ENCODE data around the gene PSMF1. TPM values are rescaled to one million over a fixed set of nuclear protein-coding genes. Genes with fewer than 3 reads are reported as not detected.

The PSMF1 gene
- total and polyA plus RNA-seq, 9 of the 15 experiments (the other 6 are each of a cell fraction or from before 2014, with no cell fraction given): 8.5 to 192 (median 33.2) TPM

DNA sequence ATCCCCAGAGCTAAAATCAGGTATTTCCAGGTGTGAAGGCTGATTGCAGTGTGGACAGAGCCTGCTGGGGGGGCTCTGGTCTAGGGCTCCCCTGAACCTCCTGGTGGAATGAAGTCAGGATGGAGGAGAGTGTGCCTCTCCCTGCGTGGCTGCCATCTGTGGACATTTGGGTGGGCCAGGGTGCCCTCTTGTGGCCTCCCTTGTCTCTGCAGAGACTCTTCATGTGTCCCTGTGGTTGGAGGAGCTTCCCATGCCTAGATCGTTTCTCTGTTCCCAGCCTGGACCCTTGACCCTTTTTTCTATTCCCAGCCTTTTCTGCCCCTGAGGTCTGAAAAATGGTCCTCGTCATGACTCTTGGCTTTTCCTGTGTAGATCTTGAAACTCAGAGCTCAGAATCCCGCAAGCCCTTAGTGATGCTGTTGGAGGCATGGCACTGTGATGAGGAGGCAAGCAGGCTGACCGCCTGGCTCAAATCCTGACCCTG lies 9.9 kb upstream of the PSMF1 start:
- no peaks in the 10 kb centered on the region for H3K9me1 ChIP-seq (ENCODE audit: control insufficient read depth, insufficient read depth, low read length)
- H3K4me3 ChIP-seq: no peak overlapping the region
- DNase-seq (ENCODE audit: extremely low read depth in 1 of 4, low spot score in 3 of 4): peak; percentile 52 to 66 (median 56)
- POLR2A ChIA-PET: interaction anchor here (0.6 to 0.7 kb wide), 2 partner anchors 13 to 293 kb away, joined by 3 to 4 read pairs; no protein-coding TSS in a partner anchor
- H3K36me3 ChIP-seq (ENCODE audit: control insufficient read depth, insufficient read depth, low read length): no peaks in the 10 kb centered on the region
- in situ Hi-C loops (cut with MboI) (no loop called here), intact Hi-C loops (cut with micrococcal nuclease) (loop anchor here (2.0 kb wide), 1 partner anchor 292 kb away; no protein-coding TSS in a partner anchor)
- H3K27me3 ChIP-seq (ENCODE audit: control insufficient read depth in 2 of 2, insufficient read depth in 2 of 2, low read length in 2 of 2): no peaks in the 10 kb centered on the region
- WGBS (ENCODE audit: insufficient coverage, low coverage, missing lambda C conversion rate): 32% methylated on average over 4 of the region's 5 CpGs
- H3K4me2 ChIP-seq (ENCODE audit: insufficient read depth, low read length): no peak overlapping the region
- no peak overlapping the region for H2AFZ ChIP-seq (ENCODE audit: low read depth, low read length)
- no TSS peak for BruUV-seq (replicated peaks)
- no peaks in the 10 kb centered on the region for H3K79me2 ChIP-seq (ENCODE audit: control insufficient read depth, insufficient read depth, low read length)
- H3K27ac ChIP-seq (ENCODE audit: extremely low read depth, low read depth, low read length): no peak overlapping the region
- FAIRE-seq: peak; percentile 84
- H4K20me1 ChIP-seq (replicated peaks; ENCODE audit: control insufficient read depth, insufficient read depth, low read length): no peaks in the 10 kb centered on the region
- ATAC-seq: peak; percentile 94
- H3K9me3 ChIP-seq (replicated peaks; ENCODE audit: control insufficient read depth, insufficient read depth, low read depth, low read length): no peaks in the 10 kb centered on the region
- CTCF ChIA-PET (ENCODE audit: low intra/inter-chr PET ratio): interaction anchor here (0.6 to 2.3 kb wide), 2 partner anchors 73 to 292 kb away, joined by 3 to 18 read pairs; no protein-coding TSS in a partner anchor
- no peak overlapping the region for H3K9ac ChIP-seq (ENCODE audit: insufficient read depth in 1 of 2, low read depth in 2 of 2, low read length in 2 of 2)
- H3K4me1 ChIP-seq (replicated peaks in 1 of 2; ENCODE audit: control insufficient read depth in 2 of 2, insufficient read depth in 2 of 2, low read length in 2 of 2): no peaks in the 10 kb centered on the region; a peak in 1 of 5 replicates
- no peak for TF ChIP-seq ZNF175 (CRISPR knock-in tag; IDR thresholded peaks at IDR 0.05; ENCODE audit: low read depth)
- TF ChIP-seq CBX3 (IDR thresholded peaks at IDR 0.05; ENCODE audit: borderline replicate concordance in 1 of 2, low read length in 2 of 2): no peak
- TF ChIP-seq, protein P1, sequence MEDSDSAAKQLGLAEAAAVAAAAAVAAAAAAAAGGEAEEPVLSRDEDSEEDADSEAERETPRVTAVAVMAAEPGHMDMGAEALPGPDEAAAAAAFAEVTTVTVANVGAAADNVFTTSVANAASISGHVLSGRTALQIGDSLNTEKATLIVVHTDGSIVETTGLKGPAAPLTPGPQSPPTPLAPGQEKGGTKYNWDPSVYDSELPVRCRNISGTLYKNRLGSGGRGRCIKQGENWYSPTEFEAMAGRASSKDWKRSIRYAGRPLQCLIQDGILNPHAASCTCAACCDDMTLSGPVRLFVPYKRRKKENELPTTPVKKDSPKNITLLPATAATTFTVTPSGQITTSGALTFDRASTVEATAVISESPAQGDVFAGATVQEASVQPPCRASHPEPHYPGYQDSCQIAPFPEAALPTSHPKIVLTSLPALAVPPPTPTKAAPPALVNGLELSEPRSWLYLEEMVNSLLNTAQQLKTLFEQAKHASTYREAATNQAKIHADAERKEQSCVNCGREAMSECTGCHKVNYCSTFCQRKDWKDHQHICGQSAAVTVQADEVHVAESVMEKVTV (CRISPR knock-in tag; IDR thresholded peaks at IDR 0.05): peak; percentile 54; the same call in 1 of the 2 replicates
- peak; percentile 75 for TF ChIP-seq RAD21 (CRISPR knock-in tag; conservative IDR thresholded peaks at IDR 0.05 in 1 of 2, IDR thresholded peaks at IDR 0.05 in 1 of 2)
- no peak for TF ChIP-seq ZNF445 (CRISPR knock-in tag; IDR thresholded peaks at IDR 0.05; ENCODE audit: low read depth)
- peak; percentile 66 for TF ChIP-seq SMC3 (conservative IDR thresholded peaks at IDR 0.05; ENCODE audit: insufficient read depth, low read depth, low read length)
- no peak for TF ChIP-seq PHTF2 (CRISPR knock-in tag; IDR thresholded peaks at IDR 0.05)
- no peak for TF ChIP-seq GATAD2A (IDR thresholded peaks at IDR 0.05)
- TF ChIP-seq ZFP1 (CRISPR knock-in tag; IDR thresholded peaks at IDR 0.05): no peak
- TF ChIP-seq ATF1 (CRISPR knock-in tag; IDR thresholded peaks at IDR 0.05): no peak
- TF ChIP-seq ATF1 (tag; IDR thresholded peaks at IDR 0.05): no peak
- TF ChIP-seq ETV1 (tag; conservative IDR thresholded peaks at IDR 0.05; ENCODE audit: low read depth): no peak
- no peak for TF ChIP-seq ZFX (CRISPR knock-in tag; IDR thresholded peaks at IDR 0.05)
- TF ChIP-seq HCFC1 (IDR thresholded peaks at IDR 0.05; ENCODE audit: low read depth, low read length): no peak
- no peak for TF ChIP-seq ZNF311 (CRISPR knock-in tag; IDR thresholded peaks at IDR 0.05)
- no peak for TF ChIP-seq POLR3A (IDR thresholded peaks at IDR 0.05; ENCODE audit: borderline replicate concordance, extremely low read depth, insufficient read depth, insufficient read length)
- TF ChIP-seq ZNF76 (CRISPR knock-in tag; IDR thresholded peaks at IDR 0.05; ENCODE audit: borderline replicate concordance): no peak
- no peak for TF ChIP-seq GATA2 (CRISPR knock-in tag; IDR thresholded peaks at IDR 0.05)
- TF ChIP-seq KLF13 (tag; IDR thresholded peaks at IDR 0.05; ENCODE audit: borderline replicate concordance, low read depth): no peak
- TF ChIP-seq ELF2 (CRISPR knock-in tag; IDR thresholded peaks at IDR 0.05): no peak
- no peak for TF ChIP-seq NR1H2 (CRISPR knock-in tag; IDR thresholded peaks at IDR 0.05)
- no peak for TF ChIP-seq TAL1 (IDR thresholded peaks at IDR 0.05)
- TF ChIP-seq FOXA3 (CRISPR knock-in tag; conservative IDR thresholded peaks at IDR 0.05 in 1 of 2, IDR thresholded peaks at IDR 0.05 in 1 of 2): no peak
- no peak for TF ChIP-seq ZNF165 (CRISPR knock-in tag; IDR thresholded peaks at IDR 0.05; ENCODE audit: borderline replicate concordance)
- TF ChIP-seq GTF2F1 (IDR thresholded peaks at IDR 0.05; ENCODE audit: low read depth, low read length): no peak
